Measurements from ENCODE around the gene MMP7.

DNA sequence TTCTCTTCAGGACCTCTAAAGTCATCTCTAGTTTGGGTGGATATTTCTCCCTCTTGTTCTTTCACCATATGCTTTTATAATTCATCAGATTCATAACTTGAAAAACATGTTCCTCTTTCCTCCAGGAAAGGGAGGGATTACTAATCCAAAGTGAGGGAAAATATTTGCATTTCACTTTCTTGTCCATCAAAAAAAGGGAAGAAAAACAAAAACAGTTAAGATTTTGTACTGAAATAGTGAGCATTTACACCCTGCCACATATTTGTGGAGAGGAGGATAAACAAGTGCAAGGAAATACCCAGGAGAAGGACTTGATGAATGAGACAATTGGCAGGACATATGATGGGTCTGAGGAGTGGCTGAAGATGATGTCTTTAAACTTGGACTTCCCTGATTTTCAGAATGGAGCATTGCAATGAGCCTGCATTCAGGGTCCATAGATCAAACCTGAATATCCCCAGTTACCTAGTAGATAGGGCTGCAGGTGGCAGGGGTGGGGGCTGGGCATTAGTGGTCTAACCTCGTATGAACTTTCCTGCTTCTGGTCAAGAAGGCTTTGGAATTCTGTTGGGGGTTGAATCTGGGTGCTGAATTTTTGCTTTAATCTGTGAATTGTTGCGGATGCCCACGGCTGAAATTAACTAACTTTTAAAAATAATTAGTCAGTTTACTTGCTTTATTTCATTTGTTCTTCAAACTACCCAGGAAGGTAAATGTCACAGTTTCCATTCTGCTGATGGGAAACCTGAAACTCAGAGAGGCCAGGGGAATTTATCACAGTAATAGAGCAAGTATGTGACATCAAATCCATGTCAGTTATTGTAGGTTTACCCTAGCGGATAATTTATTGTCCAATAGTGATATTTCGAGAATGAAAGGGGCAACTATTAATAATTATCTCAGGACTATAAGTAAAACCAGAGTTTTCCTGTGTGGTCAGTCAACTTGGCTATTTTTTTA, 41.1 kb downstream of the MMP7 start:
- TF ChIP-seq POLR2A (IDR thresholded peaks at IDR 0.05) = no peak
- TF ChIP-seq CTCF (IDR thresholded peaks at IDR 0.05) = no peak

All from Peyer's patch (tissue), 4 donors.